ENCODE results near the gene DVL3. TPM values are rescaled to one million over a fixed set of nuclear protein-coding genes. Genes with fewer than 3 reads are reported as not detected.

The DVL3 gene
- total and polyA plus RNA-seq, 10 of the 15 experiments (the other 5 are each of a cell fraction or from before 2014, with no cell fraction given): 2.2 to 39.7 (median 14.5) TPM

DNA sequence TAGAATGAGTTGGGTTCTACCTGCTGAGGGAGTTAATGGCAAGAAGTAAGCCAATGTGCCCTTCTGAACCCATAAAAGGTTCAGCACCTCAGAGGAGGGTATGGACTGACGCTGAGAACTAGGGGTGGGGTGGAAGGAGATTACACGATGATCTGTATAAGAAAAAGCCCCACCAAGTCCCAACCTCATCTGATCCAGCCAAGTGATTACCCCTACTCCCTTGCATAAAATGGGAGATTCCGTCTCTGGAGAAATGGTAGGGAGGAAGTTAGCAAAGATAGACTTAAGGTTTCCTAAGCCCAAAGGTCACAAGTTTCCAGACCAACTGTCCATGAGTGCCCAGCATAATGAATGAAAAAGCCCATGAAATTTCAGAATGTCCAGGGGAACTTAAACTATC lies 7.1 kb upstream of the DVL3 start (continued):
- TF ChIP-seq, protein P1, sequence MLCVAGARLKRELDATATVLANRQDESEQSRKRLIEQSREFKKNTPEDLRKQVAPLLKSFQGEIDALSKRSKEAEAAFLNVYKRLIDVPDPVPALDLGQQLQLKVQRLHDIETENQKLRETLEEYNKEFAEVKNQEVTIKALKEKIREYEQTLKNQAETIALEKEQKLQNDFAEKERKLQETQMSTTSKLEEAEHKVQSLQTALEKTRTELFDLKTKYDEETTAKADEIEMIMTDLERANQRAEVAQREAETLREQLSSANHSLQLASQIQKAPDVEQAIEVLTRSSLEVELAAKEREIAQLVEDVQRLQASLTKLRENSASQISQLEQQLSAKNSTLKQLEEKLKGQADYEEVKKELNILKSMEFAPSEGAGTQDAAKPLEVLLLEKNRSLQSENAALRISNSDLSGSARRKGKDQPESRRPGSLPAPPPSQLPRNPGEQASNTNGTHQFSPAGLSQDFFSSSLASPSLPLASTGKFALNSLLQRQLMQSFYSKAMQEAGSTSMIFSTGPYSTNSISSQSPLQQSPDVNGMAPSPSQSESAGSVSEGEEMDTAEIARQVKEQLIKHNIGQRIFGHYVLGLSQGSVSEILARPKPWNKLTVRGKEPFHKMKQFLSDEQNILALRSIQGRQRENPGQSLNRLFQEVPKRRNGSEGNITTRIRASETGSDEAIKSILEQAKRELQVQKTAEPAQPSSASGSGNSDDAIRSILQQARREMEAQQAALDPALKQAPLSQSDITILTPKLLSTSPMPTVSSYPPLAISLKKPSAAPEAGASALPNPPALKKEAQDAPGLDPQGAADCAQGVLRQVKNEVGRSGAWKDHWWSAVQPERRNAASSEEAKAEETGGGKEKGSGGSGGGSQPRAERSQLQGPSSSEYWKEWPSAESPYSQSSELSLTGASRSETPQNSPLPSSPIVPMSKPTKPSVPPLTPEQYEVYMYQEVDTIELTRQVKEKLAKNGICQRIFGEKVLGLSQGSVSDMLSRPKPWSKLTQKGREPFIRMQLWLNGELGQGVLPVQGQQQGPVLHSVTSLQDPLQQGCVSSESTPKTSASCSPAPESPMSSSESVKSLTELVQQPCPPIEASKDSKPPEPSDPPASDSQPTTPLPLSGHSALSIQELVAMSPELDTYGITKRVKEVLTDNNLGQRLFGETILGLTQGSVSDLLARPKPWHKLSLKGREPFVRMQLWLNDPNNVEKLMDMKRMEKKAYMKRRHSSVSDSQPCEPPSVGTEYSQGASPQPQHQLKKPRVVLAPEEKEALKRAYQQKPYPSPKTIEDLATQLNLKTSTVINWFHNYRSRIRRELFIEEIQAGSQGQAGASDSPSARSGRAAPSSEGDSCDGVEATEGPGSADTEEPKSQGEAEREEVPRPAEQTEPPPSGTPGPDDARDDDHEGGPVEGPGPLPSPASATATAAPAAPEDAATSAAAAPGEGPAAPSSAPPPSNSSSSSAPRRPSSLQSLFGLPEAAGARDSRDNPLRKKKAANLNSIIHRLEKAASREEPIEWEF (IDR thresholded peaks at IDR 0.05; ENCODE audit: insufficient replicate concordance, low read depth, low read length): no peak
- TF ChIP-seq SREBF2 (IDR thresholded peaks at IDR 0.05; ENCODE audit: low read length) (no peak), CHD2 (IDR thresholded peaks at IDR 0.05; ENCODE audit: borderline replicate concordance, low read depth, low read length) (no peak), SMAD5 (IDR thresholded peaks at IDR 0.05; ENCODE audit: low read depth) (no peak), BCL11A (IDR thresholded peaks at IDR 0.05; ENCODE audit: low read depth, low read length) (no peak)
- TF ChIP-seq, protein P2, sequence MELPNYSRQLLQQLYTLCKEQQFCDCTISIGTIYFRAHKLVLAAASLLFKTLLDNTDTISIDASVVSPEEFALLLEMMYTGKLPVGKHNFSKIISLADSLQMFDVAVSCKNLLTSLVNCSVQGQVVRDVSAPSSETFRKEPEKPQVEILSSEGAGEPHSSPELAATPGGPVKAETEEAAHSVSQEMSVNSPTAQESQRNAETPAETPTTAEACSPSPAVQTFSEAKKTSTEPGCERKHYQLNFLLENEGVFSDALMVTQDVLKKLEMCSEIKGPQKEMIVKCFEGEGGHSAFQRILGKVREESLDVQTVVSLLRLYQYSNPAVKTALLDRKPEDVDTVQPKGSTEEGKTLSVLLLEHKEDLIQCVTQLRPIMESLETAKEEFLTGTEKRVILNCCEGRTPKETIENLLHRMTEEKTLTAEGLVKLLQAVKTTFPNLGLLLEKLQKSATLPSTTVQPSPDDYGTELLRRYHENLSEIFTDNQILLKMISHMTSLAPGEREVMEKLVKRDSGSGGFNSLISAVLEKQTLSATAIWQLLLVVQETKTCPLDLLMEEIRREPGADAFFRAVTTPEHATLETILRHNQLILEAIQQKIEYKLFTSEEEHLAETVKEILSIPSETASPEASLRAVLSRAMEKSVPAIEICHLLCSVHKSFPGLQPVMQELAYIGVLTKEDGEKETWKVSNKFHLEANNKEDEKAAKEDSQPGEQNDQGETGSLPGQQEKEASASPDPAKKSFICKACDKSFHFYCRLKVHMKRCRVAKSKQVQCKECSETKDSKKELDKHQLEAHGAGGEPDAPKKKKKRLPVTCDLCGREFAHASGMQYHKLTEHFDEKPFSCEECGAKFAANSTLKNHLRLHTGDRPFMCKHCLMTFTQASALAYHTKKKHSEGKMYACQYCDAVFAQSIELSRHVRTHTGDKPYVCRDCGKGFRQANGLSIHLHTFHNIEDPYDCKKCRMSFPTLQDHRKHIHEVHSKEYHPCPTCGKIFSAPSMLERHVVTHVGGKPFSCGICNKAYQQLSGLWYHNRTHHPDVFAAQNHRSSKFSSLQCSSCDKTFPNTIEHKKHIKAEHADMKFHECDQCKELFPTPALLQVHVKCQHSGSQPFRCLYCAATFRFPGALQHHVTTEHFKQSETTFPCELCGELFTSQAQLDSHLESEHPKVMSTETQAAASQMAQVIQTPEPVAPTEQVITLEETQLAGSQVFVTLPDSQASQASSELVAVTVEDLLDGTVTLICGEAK (IDR thresholded peaks at IDR 0.05; ENCODE audit: borderline replicate concordance): no peak
